Cerebellar cortex (tissue), 1 donor: ENCODE measurements around the gene GINS1.
"Not testable (repeated sequence)": the region's sequence is repeated elsewhere in the genome, so short reads cannot be mapped to it uniquely, and the experiment has no call there.

Experiments
- DNase-seq: peaks from one replicate; pipeline ENCODE4 v3.0.0-alpha.2; 2015; ENCODE audit warnings: low spot score

Gene GINS1

GRCh38 chr20:25454153-25454900, 46.9 kb downstream of the GINS1 start:
- DNase-seq, result no peak

DNA sequence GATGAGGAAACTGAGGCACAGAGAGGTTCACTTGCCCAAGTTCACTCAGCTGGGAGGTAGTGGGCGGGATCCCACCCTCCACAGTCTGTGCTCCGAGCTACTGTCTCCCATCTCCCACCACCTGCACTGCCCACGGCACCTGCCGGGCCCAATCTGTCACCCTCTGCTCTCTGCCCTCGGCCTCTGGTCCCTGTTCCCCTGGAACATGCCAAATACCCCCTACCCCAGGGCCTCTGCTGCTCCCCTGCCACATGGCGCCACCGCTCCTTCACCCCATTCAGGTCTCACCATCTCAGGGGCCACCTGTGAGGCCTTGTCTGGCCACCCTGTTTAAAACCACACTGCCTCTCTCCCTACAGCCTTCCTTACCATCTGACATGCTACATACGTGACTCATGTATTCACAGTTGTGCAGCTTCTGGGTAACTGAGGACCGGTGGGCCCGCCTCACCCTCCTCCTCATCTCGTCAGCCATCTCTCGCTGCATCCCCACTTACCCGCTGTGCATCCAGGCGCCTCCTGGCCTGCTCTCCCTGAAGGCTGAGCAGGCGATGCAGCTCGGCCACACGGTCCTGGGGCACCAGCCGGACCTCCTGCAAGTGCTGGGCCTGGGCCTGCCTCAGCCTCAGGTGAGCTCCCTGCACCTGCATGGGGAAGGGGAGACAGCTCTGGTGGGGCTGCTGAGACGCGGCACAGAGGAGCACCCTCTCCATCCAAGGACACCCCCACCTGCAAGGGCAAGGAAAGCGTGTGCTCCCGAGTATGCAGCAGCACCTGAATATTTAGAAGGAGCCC, 50.6 kb downstream of the GINS1 start:
- no peak for DNase-seq

DNA sequence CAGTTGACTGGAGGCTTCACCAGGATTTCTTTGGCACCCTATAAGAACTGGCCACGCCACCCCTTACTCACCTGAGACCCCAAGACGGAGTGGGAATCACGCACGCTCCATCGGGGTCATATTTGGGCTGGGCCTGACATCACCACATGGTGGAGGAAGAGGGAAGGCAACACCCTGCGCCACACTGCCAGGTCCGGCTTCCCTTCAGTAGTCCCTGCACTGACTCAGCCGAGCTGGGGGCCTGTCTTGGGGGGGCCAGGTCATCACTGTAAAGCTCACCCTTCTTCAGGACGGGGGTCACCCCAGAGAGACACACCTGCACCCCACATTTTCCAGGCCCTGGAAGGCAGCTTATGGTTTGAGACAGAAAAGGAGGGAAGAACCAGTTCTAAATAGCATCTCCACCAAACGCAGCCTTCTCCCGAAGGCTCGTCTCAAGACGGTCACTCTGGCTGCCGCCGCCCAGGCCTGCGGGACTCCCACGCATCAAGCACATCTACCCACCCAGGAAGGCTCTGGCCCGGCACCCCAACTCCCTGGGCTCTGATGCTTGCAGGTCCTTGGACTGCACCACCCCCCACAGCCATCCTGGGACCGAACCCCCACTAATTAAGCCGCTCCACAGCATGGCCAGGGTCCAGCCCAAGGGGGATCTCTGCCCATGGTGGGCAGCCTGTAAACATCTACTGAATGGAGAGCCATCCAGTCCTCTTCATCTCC, 51.8 kb downstream of the GINS1 start:
- no peak for DNase-seq

GRCh38 chr20:25459916-25460535, 52.6 kb downstream of the GINS1 start:
- no peak for DNase-seq

GRCh38 chr20:25460566-25461280, 53.2 kb downstream of the GINS1 start:
- no peak for DNase-seq

DNA sequence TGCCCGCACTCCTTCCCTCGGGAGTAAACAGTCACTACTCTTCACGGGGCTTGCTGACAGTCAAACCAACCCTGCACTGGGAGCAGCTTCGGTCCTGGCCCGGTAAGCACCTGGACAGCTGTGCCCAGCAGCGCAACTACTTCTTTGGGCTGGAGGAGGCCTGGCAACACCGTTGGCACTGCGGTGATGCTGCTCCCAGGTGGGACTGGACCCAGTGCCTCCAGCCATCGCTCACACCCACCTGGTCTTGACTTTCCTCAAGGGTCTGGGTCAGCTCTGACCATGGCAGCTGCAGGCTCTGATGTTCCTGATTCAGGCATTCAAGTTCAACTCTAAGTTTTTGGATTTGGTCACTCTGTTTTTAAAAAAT, 53.8 kb downstream of the GINS1 start:
- no peak for DNase-seq

DNA sequence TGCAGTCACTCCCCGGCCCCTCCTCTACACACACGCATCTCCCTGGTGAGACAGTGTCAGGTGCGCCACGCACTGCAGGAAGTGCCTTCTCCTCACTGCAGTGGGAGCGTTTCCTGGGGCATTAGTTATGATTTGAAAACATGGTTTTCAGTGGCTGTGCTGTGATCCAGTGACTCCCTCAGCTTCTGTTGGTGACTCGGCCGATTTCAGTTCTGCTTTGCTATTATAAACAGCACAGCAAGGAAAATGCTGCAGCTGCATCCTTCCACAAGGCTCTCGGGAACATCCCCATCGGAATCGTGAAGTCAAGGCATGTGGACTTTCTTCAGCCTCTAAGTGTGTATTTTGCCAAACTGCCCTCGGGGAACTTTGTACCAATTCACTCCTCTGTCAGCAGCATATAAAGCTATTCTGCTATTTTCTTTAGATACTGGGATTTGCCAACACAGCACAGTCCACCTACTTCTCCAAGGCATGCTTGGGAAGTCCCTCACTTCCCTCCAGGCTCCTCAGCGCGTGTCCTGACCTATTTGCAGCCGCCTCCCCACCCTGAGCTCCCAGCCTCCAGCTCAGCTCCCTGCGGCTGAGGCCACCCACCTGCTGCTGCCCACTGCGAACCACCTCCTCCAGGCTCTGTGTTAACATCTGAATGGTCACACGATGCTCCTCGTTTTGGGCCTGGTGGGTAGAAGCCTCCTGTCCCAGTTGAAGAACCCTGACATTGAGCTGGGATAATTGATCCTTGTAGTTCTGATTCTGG, 54.5 kb downstream of the GINS1 start:
- DNase-seq, result no peak

- DNase-seq, result no peak
Observed at GRCh38 chr20:25464501-25465242, 57.2 kb downstream of the GINS1 start.

GRCh38 chr20:25465243-25466135, 58.0 kb downstream of the GINS1 start:
- DNase-seq, result no peak

DNA sequence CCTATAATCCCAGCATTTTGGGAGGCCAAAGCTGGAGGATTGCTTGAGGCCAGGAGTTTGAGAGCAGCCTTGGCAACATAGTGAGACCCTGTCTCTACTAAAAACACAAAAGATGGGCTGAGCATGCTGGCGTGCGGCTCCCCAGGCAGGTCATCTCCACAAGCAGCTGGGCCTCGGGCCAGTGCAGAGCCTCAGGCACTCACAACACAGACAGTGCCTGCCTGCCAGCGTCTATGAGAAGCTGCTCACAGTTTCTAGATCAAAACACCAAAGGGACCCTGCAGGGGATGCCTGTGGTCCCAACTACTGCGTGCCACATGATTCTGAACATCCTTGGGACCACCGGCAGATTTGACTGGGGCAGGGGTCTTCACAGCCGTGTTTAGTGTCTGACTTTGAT, 59.4 kb downstream of the GINS1 start:
- DNase-seq, result no peak

DNA sequence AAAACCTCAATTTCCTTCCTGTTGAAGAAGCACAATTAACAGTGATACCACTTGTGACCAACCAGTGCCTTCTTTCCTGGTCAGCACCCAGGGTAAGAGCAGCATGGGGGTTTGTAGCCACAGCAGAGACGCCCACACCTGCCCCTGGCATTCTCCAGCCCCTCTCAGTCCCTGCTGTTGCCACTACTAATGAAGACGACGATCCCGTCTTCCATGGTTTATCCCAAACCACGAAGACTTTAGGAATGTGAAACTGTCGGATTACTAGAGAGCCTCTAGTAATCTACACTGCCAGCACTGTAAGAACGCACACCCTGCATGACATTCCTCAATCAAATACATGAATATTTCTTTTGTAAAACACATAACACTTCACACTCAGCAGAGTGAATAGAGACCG, 60.0 kb downstream of the GINS1 start:
- no peak for DNase-seq

GRCh38 chr20:25468126-25469075, 60.9 kb downstream of the GINS1 start:
- DNase-seq, result no peak

DNA sequence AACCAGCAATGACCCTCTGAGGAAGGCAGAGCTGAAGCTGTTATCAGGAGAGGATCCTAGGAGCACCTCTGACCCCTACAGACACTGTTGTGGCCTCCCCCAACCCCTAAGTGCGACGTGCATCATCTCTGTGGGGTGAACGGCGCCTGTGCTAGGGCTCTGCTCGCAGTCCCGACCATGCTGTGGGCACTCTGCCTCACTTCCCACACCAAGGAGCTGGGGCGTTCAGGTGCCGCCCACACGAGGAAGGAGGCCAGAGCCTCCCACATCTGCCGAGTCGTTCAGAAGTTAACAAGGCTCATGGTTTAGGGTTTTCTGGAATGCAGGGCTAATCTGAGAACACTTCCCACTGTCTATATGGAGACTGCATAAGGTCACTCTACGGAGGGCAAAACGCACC, 62.1 kb downstream of the GINS1 start:
- DNase-seq, result no peak

DNA sequence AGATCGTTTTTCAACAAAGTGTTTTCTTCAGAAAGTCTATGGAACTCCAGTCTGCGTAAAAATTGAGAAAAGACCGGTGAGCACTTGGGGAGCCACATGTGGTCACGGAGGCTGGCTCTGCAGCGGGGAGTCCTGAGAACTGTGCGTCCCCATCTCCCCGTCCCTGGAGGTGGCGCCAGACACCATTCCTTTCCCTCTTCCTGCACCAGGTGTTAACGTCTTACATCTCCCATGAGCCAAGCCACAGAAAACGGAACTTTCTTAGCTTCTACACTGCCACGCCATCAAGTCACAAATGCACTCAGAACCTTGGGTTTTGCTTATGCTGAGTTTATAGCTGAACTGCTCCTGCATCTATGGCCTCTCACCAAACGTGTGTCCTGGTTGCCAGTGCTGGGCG, 62.6 kb downstream of the GINS1 start:
- peak; percentile 32 for DNase-seq

GRCh38 chr20:25471020-25471419, 63.5 kb downstream of the GINS1 start:
- DNase-seq, result no peak

DNA sequence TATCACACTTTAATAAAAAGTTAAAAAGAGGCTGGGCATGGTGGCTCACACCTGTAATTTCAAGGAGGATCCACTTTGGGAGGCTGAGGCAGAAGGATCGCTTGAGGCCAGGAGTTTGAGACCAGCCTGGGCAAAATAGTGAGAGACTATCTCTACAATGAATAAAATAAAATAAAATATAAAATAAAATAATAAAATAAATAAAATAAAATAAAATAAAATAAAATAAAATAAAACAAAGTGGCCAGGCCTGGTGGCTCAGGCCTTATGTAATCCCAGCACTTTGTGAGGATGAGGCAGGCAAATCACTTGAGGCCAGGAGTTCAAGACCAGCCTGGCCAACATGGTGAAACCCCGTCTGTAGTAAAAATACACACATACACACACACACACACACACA, 65.8 kb downstream of the GINS1 start:
- not testable (repeated sequence) for DNase-seq

DNA sequence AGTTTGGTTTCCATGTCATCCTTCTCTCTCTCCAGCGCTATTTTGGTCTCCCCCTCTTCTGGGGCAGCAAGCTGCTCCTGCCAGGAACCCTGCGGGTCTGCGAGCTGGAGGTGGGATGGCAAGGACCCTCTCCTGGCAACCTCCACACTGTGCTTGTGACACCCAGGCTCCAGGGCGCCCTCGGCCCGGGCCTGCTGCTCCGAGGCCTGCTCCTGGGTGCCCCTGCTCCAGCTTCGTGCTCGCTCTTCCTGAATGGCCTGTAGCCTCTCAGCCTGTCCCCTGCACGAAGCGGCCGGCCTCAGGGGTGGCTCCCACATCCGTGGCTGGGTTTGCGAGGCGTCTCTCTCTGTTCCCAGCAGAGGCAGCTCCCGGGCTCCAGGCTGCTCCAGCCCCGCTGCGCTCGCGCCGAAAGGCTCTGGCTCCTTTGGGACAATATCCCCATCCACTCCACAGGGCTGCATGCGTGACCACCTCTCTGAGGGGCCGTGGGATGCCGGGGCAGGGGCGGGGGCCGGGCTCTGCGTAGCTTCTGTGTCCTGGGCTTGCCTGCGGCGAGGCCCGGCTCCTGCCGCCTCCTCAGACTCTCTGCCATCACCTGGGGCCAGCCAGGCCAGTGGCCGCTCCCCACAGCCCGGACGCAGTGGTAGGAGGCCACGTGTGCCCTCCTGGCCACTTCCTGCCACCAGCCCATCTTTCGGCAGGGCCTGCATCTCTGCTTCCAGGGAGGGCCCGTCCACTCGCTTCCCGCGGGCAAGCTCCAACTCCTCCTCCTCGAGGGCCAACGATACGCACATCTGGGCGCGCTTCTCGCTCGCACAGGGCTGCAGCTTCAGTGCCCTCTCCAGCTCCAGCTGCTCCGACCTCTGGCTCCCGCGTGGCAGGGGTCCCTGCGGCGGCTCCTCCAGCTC, 68.9 kb downstream of the GINS1 start:
- DNase-seq, result no peak
